ENCODE results near the gene CPA1. TPM values are rescaled to one million over a fixed set of nuclear protein-coding genes. Genes with fewer than 3 reads are reported as not detected.

Gene CPA1
- total and polyA plus RNA-seq, 10 of the 15 experiments (the other 5 are each of a cell fraction or from before 2014, with no cell fraction given) = 8.0 TPM; not detected in 9

- ChIA-PET CTCF (no interaction called here), POLR2A (no interaction called here), RAD21 (ENCODE audit: unreplicated experiment) (no interaction called here), SMC1A (ENCODE audit: uncharacterized antibody, unreplicated experiment) (no interaction called here)
- Histone ChIP-seq H3K9ac (ENCODE audit: control insufficient read depth, insufficient read depth, low read length) (no peak overlapping the region), H4K20me1 (ENCODE audit: control insufficient read depth, insufficient read depth) (no peaks in the 10 kb centered on the region), H3K27me3 (replicated peaks in 1 of 2; ENCODE audit: control insufficient read depth in 2 of 2, insufficient read depth in 2 of 2, low read length in 1 of 2) (no peaks in the 10 kb centered on the region), H3K4me2 (ENCODE audit: control insufficient read depth, insufficient read depth) (no peak overlapping the region), H3K27ac (ENCODE audit: control insufficient read depth, insufficient read depth) (no peak overlapping the region), H3K4me1 (ENCODE audit: control insufficient read depth, insufficient read depth, low read length) (no peaks in the 10 kb centered on the region), H3K9me3 (replicated peaks; ENCODE audit: control insufficient read depth, insufficient read depth, low read length) (no peaks in the 10 kb centered on the region), H3K79me2 (ENCODE audit: control insufficient read depth, insufficient read depth, low read length) (no peaks in the 10 kb centered on the region), H3K4me3 (no peak overlapping the region), H3K36me3 (ENCODE audit: control insufficient read depth in 2 of 2, insufficient read depth in 2 of 2, low read length in 1 of 2) (peaks cover 0 to 3% of the 10 kb centered on the region in 2 experiments; a peak in 1 of 4 replicates), H2AFZ (ENCODE audit: control insufficient read depth, low read depth, low read length) (no peak overlapping the region)
- TF ChIP-seq MXI1 (IDR thresholded peaks at IDR 0.05; ENCODE audit: low read depth, low read length) (no peak), ZNF274 (IDR thresholded peaks at IDR 0.05; ENCODE audit: insufficient read depth, insufficient read length) (no peak), ZNF384 (IDR thresholded peaks at IDR 0.05; ENCODE audit: borderline replicate concordance, low read depth, low read length) (no peak), ESRRA (IDR thresholded peaks at IDR 0.05; ENCODE audit: low read length) (no peak), JUNB (IDR thresholded peaks at IDR 0.05) (no peak), CHD1 (IDR thresholded peaks at IDR 0.05; ENCODE audit: low read depth, low read length) (no peak), CEBPB (IDR thresholded peaks at IDR 0.05; ENCODE audit: borderline replicate concordance in 1 of 2, low read depth in 2 of 2, low read length in 2 of 2) (no peak), ZBED1 (IDR thresholded peaks at IDR 0.05; ENCODE audit: borderline replicate concordance) (no peak)
- in situ Hi-C loops (cut with MboI) = no loop called here
- 74% methylated on average over 4 of the region's 4 CpGs for WGBS (ENCODE audit: insufficient coverage, insufficient replicate concordance, low lambda C conversion rate, missing lambda C conversion rate)
- ATAC-seq = no peak
- no TSS peak for BruUV-seq (replicated peaks)
- FAIRE-seq = no peak
- intact Hi-C loops (cut with micrococcal nuclease; ENCODE audit: unreplicated experiment) = no loop called here
- no peak for DNase-seq (ENCODE audit: low read depth, low spot score)
Measured at GRCh38 chr7:130420943-130421578, 40.8 kb downstream of the CPA1 start.

DNA sequence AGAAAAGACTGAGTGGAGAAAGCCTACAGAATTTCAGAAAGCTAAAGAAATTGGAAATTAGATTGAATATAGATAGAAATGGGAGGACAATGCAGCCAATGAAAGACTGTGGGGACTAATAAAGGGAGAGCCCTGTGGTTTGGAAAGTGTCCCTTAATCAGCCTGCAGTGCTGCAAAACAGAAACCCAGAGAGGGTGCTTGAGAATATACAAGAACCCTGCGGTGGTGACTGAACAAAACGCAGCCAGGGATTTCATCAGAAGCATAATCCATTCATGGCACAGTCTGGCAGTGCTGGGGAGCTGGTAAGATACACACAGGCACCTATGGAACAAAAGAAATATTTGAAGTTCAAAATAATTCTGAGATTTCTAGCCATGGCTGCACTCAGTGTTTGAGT, 41.4 kb downstream of the CPA1 start:
- no TSS peak for BruUV-seq (replicated peaks)
- no peak overlapping the region for H3K9ac ChIP-seq (ENCODE audit: control insufficient read depth, insufficient read depth, low read length)
- no peak for TF ChIP-seq CHD2 (IDR thresholded peaks at IDR 0.05; ENCODE audit: borderline replicate concordance, low read depth, low read length)
- peak; percentile 53 for TF ChIP-seq RUNX3 (IDR thresholded peaks at IDR 0.05; ENCODE audit: low read length)
- no peaks in the 10 kb centered on the region for H3K4me1 ChIP-seq (ENCODE audit: control insufficient read depth, insufficient read depth, low read length)
- FAIRE-seq (no peak), DNase-seq (ENCODE audit: low read depth, low spot score) (no peak), ATAC-seq (no peak; the same call in 2 of the 3 replicates)
- H3K36me3 ChIP-seq (ENCODE audit: control insufficient read depth in 2 of 2, insufficient read depth in 2 of 2, low read length in 1 of 2) = peaks cover 0 to 3% of the 10 kb centered on the region in 2 experiments; a peak in 1 of 4 replicates
- in situ Hi-C loops (cut with MboI) (no loop called here), intact Hi-C loops (cut with micrococcal nuclease; ENCODE audit: unreplicated experiment) (no loop called here)
- no peak overlapping the region for H3K4me3 ChIP-seq
- no peaks in the 10 kb centered on the region for H4K20me1 ChIP-seq (ENCODE audit: control insufficient read depth, insufficient read depth)
- SMC1A ChIA-PET (ENCODE audit: uncharacterized antibody, unreplicated experiment) = no interaction called here
- no peak overlapping the region for H3K4me2 ChIP-seq (ENCODE audit: control insufficient read depth, insufficient read depth)
- no peaks in the 10 kb centered on the region for H3K27me3 ChIP-seq (replicated peaks in 1 of 2; ENCODE audit: control insufficient read depth in 2 of 2, insufficient read depth in 2 of 2, low read length in 1 of 2)
- H2AFZ ChIP-seq (ENCODE audit: control insufficient read depth, low read depth, low read length) = no peak overlapping the region
- POLR2A ChIA-PET = interaction anchor here (0.6 kb wide), 1 partner anchor 15 kb away, joined by 3 read pairs; no protein-coding TSS in a partner anchor
- H3K9me3 ChIP-seq (replicated peaks; ENCODE audit: control insufficient read depth, insufficient read depth, low read length) = no peaks in the 10 kb centered on the region
- no peaks in the 10 kb centered on the region for H3K79me2 ChIP-seq (ENCODE audit: control insufficient read depth, insufficient read depth, low read length)
- WGBS (ENCODE audit: insufficient coverage, insufficient replicate concordance, low lambda C conversion rate, missing lambda C conversion rate) = 55% methylated on average over 2 of the region's 2 CpGs
- RAD21 ChIA-PET (ENCODE audit: unreplicated experiment) = no interaction called here
- H3K27ac ChIP-seq (ENCODE audit: control insufficient read depth, insufficient read depth) = no peak overlapping the region
- CTCF ChIA-PET = interaction anchor here (1.4 kb wide), 1 partner anchor 10 kb away, joined by 5 read pairs; no protein-coding TSS in a partner anchor
